ENCODE measurements around the gene SUGCT. TPM values are rescaled to one million over a fixed set of nuclear protein-coding genes. Genes with fewer than 3 reads are reported as not detected.

SUGCT gene
- total RNA-seq, 1 donor from 2014 or later, result 7.1 TPM

DNA sequence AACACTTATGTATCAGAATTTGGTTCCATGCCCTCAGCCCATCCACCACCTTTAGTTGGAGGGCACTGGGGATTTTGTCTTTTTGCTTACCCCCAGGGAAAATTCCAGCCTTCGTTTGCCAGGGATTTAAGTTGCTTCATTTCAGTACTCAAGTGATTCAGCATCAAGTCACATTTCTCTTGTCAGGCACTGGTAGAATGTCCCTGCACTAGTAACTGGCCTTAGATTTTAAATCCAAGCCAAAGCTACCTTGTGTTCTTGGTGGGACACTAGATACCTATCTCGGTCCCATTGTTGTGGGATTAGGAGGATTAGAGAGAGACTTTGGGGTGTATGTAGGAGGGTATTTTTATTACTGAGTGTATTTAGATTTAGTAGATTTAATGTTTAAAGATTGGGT lies 613.1 kb downstream of the SUGCT start:
- H3K36me3 Mint-ChIP-seq, result no peaks in the 10 kb centered on the region
- DNase-seq (ENCODE audit: extremely low spot score, unreplicated experiment), result no peak
- peaks cover 14% of the 10 kb centered on the region for H3K4me1 Mint-ChIP-seq (ENCODE audit: unreplicated experiment)
- H3K4me3 Mint-ChIP-seq, result no peak overlapping the region
- TF ChIP-seq, protein P1, sequence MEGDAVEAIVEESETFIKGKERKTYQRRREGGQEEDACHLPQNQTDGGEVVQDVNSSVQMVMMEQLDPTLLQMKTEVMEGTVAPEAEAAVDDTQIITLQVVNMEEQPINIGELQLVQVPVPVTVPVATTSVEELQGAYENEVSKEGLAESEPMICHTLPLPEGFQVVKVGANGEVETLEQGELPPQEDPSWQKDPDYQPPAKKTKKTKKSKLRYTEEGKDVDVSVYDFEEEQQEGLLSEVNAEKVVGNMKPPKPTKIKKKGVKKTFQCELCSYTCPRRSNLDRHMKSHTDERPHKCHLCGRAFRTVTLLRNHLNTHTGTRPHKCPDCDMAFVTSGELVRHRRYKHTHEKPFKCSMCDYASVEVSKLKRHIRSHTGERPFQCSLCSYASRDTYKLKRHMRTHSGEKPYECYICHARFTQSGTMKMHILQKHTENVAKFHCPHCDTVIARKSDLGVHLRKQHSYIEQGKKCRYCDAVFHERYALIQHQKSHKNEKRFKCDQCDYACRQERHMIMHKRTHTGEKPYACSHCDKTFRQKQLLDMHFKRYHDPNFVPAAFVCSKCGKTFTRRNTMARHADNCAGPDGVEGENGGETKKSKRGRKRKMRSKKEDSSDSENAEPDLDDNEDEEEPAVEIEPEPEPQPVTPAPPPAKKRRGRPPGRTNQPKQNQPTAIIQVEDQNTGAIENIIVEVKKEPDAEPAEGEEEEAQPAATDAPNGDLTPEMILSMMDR (conservative IDR thresholded peaks at IDR 0.05), result no peak
- no peak overlapping the region for H3K27ac Mint-ChIP-seq
- peaks cover 4% of the 10 kb centered on the region for H3K9me3 Mint-ChIP-seq
- no peaks in the 10 kb centered on the region for H3K27me3 Mint-ChIP-seq

DNA sequence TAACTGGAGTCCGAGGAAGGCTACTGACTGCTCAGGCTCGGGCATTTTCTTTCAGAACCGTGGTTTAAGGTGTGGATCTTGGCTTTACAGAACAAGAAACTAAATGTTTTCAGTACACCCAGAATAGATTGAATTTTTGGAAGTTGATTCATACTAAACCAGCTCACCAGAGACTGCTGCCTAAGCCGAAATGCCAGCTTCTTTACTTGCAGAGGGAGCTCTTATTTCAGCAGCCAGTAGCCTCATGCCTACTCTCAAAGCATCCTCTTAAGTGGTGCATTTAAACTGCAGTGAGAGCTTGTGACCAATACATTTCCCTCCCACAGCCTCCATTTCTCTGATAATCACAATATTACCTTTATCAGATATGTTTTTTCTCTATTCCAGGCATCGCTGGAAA lies 615.1 kb downstream of the SUGCT start:
- H3K9me3 Mint-ChIP-seq, result peaks cover 4% of the 10 kb centered on the region
- H3K27ac Mint-ChIP-seq, result no peak overlapping the region
- DNase-seq (ENCODE audit: extremely low spot score, unreplicated experiment), result no peak
- no peak overlapping the region for H3K4me3 Mint-ChIP-seq
- no peaks in the 10 kb centered on the region for H3K27me3 Mint-ChIP-seq
- TF ChIP-seq, protein P1 (conservative IDR thresholded peaks at IDR 0.05), result no peak
- peaks cover 21% of the 10 kb centered on the region for H3K4me1 Mint-ChIP-seq (ENCODE audit: unreplicated experiment)
- H3K36me3 Mint-ChIP-seq, result no peaks in the 10 kb centered on the region

DNA sequence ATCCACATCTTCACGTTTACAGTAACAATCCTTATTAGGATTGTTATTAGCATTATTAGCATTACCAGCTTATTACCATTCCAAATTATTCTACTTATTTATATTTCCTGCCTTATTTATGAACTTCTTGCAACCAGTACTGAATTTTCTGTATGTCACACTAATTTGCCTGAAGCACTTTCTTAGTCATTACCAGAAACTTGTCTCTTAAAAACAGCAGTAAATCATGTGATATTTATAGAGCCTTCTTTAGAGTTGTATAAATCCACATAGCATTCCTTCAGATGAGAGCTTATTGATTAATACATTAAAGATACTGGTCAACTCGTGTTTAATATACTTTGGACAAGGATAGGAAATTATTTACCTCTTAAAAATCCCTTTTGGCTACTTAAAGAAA lies 618.6 kb downstream of the SUGCT start:
- DNase-seq (ENCODE audit: extremely low spot score, unreplicated experiment), result no peak
- H3K27ac Mint-ChIP-seq, result no peak overlapping the region
- TF ChIP-seq, protein P1 (conservative IDR thresholded peaks at IDR 0.05), result no peak
- peaks cover 4% of the 10 kb centered on the region for H3K9me3 Mint-ChIP-seq
- H3K4me3 Mint-ChIP-seq, result no peak overlapping the region
- peaks cover 39% of the 10 kb centered on the region for H3K4me1 Mint-ChIP-seq (ENCODE audit: unreplicated experiment)
- H3K36me3 Mint-ChIP-seq, result no peaks in the 10 kb centered on the region
- no peaks in the 10 kb centered on the region for H3K27me3 Mint-ChIP-seq

DNA sequence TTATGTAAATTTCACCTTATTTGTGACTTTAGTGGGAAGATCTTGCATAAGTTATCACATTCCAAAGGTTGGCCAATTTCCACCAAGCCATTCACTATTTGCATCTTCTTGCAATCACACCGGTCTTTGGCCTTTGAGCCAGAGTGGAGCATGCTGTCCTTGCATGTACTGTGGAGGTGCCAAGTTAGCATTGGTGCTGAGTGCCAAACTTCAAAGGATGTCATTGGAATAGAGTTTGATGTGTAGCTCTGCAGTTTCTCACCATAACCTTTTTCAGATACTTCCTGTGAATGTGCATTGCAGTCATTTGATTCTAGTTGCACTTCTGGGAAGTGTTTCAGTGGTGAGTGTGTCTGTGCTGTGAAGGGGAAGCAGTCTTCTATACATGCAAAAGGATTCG lies 620.6 kb downstream of the SUGCT start:
- TF ChIP-seq, protein P1 (conservative IDR thresholded peaks at IDR 0.05), result no peak
- no peak for DNase-seq (ENCODE audit: extremely low spot score, unreplicated experiment)
- Mint-ChIP-seq H3K27me3 (no peaks in the 10 kb centered on the region), H3K9me3 (peaks cover 4% of the 10 kb centered on the region), H3K27ac (no peak overlapping the region), H3K4me3 (no peak overlapping the region), H3K4me1 (ENCODE audit: unreplicated experiment) (peaks cover 45% of the 10 kb centered on the region), H3K36me3 (no peaks in the 10 kb centered on the region)

DNA sequence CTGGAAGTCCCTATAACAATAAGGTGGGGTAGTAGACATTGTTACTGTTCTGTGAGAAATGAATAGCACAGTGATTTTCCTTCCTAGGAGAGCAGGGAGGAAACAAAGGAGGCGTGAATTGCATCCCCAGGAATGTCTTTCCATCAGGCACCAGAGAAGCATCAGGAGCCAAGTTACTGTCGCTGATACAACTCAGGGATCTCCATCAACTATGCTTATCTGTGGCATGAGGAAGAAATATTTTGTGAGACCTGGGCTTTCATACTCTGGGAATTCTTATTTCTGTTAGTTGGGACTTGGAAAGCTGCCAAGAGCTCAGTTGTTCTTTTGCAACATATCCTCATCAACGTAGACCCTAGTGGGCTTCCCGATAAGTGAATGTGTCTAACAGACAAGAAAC lies 622.3 kb downstream of the SUGCT start:
- TF ChIP-seq, protein P1 (conservative IDR thresholded peaks at IDR 0.05), result no peak
- Mint-ChIP-seq H3K9me3 (no peaks in the 10 kb centered on the region), H3K27ac (no peak overlapping the region), H3K36me3 (no peaks in the 10 kb centered on the region), H3K27me3 (no peaks in the 10 kb centered on the region), H3K4me1 (ENCODE audit: unreplicated experiment) (peaks cover 55% of the 10 kb centered on the region), H3K4me3 (no peak overlapping the region)
- no peak for DNase-seq (ENCODE audit: extremely low spot score, unreplicated experiment)

DNA sequence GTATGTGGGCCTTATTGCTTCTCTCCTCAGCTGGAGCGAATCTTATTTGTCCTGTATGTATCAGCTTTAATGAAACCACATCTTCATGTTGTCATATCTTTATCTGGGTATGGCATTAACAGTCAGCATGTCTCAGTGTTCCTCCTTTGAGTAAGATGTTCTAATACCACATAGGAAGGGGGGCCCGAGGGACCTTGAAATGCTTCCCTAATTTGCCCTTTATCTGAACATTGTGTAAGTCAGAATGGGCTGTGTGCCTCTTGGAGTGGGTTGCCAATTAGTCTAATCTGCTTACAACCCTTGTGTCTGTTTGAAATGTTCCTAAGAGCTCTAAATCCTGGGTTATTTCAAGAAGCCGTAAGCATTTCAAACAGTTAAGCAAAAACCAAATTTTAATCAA lies 623.8 kb downstream of the SUGCT start:
- DNase-seq (ENCODE audit: extremely low spot score, unreplicated experiment), result no peak
- TF ChIP-seq, protein P1 (conservative IDR thresholded peaks at IDR 0.05), result no peak
- no peaks in the 10 kb centered on the region for H3K9me3 Mint-ChIP-seq
- no peaks in the 10 kb centered on the region for H3K36me3 Mint-ChIP-seq
- peaks cover 56% of the 10 kb centered on the region for H3K4me1 Mint-ChIP-seq (ENCODE audit: unreplicated experiment)
- H3K4me3 Mint-ChIP-seq, result no peak overlapping the region
- H3K27me3 Mint-ChIP-seq, result no peaks in the 10 kb centered on the region
- no peak overlapping the region for H3K27ac Mint-ChIP-seq

Measured in type B pancreatic cell (in vitro differentiated cells).